GM23248 (cell line): Measurements from ENCODE around the gene IFI44. TPM values are rescaled to one million over a fixed set of nuclear protein-coding genes. Genes with fewer than 3 reads are reported as not detected.

Experiments used
- DNase-seq: peaks from one replicate; pipeline ENCODE4 v3.0.0-alpha.2; 2015
- H2AFZ ChIP-seq: fragments of 200-600 bp; sonication (generic); 2 replicates; pipeline ENCODE4 v1.6.1; 2016; ENCODE audit warnings: antibody characterized with exemption
- H3F3A ChIP-seq: fragments of 200-600 bp; sonication (generic); 2 replicates; pipeline ENCODE4 v1.6.1; 2016; ENCODE audit warnings: mild to moderate bottlenecking, antibody characterized with exemption, mixed run types; ENCODE audit not compliant: insufficient read depth
- H3K27ac ChIP-seq: fragments of 200-600 bp; sonication (generic); 2 replicates; pipeline ENCODE4 v1.5.1; 2016; ENCODE audit warnings: mild to moderate bottlenecking
- H3K27me3 ChIP-seq: fragments of 200-600 bp; sonication (generic); replicated peaks from 2 replicates; pipeline ENCODE4 v1.6.1; 2016; ENCODE audit warnings: mild to moderate bottlenecking; ENCODE audit not compliant: insufficient read depth
- H3K36me3 ChIP-seq: fragments of 200-600 bp; sonication (generic); 2 replicates; pipeline ENCODE4 v1.6.1; 2016; ENCODE audit warnings: low read depth, mild to moderate bottlenecking
- H3K4me1 ChIP-seq: fragments of 200-600 bp; sonication (generic); 2 replicates; pipeline ENCODE4 v1.6.1; 2016; ENCODE audit warnings: mild to moderate bottlenecking; ENCODE audit not compliant: insufficient read depth
- H3K4me2 ChIP-seq: fragments of 200-600 bp; sonication (generic); one replicate; pipeline ENCODE4 v1.6.1; 2016; ENCODE audit warnings: mild to moderate bottlenecking; ENCODE audit not compliant: unreplicated experiment
- H3K4me3 ChIP-seq: fragments of 200-600 bp; sonication (generic); 2 replicates; pipeline ENCODE4 v1.5.1; 2016; ENCODE audit warnings: mild to moderate bottlenecking
- H3K79me2 ChIP-seq: fragments of 200-600 bp; sonication (generic); 2 replicates; pipeline ENCODE4 v1.6.1; 2016; ENCODE audit warnings: mild to moderate bottlenecking; ENCODE audit not compliant: insufficient read depth
- H3K9ac ChIP-seq: fragments of 200-600 bp; sonication (generic); 2 replicates; pipeline ENCODE4 v1.6.1; 2016; ENCODE audit warnings: mild to moderate bottlenecking
- H3K9me2 ChIP-seq: fragments of 200-600 bp; sonication (generic); 2 replicates; pipeline ENCODE4 v1.6.1; 2016; ENCODE audit warnings: mixed run types, mild to moderate bottlenecking, moderate library complexity; ENCODE audit not compliant: insufficient read depth
- H3K9me3 ChIP-seq: fragments of 200-600 bp; sonication (generic); one replicate; pipeline ENCODE4 v1.6.1; 2017; ENCODE audit warnings: low read depth
- H4K20me1 ChIP-seq: fragments of 200-600 bp; sonication (generic); 2 replicates; pipeline ENCODE4 v1.6.0; 2016; ENCODE audit not compliant: insufficient read depth
- EZH2 ChIP-seq: fragments of 200-600 bp; sonication (generic); IDR thresholded peaks from 2 replicates; pipeline ENCODE4 v1.6.1; 2018; ENCODE audit warnings: antibody characterized with exemption, mild to moderate bottlenecking; ENCODE audit not compliant: insufficient read depth, poor library complexity, severe bottlenecking
- EZH2phosphoT487 ChIP-seq: fragments of 200-600 bp; sonication (generic); IDR thresholded peaks from 2 replicates; pipeline ENCODE4 v1.6.1; 2018; ENCODE audit warnings: antibody characterized with exemption, moderate library complexity, mild to moderate bottlenecking, low read depth; ENCODE audit not compliant: insufficient read depth
- WGBS, 2 experiments: methylation state at CpG; one replicate each; pipeline ENCODE4 v1.1.6; 2015 to 2017; ENCODE audit warnings: low lambda C conversion rate in 2 of 2, low coverage in 1 of 2; ENCODE audit errors: missing lambda C conversion rate in 2 of 2; 5-methylcytosine and 5-hydroxymethylcytosine counted together
- in situ Hi-C: fragments of 300-500 bp; cut with MboI; formaldehyde crosslinking; loops from 2 replicates; pipeline ENCODE4 v1.15.0; 2020
- polyA plus RNA-seq: library from polyadenylated mRNA; unstranded; fragments of >200 nt; fragmentation: Nextera tagmentation; extraction: Ambion mirVana; gene quantifications from 2 replicates; pipeline ENCODE4 v1.2.1, GENCODE V29; 2016
- total RNA-seq: library from RNA; depleted of rRNA; stranded (reverse); fragments of >200 nt; shearing (Covaris generic); gene quantifications from 2 replicates; pipeline ENCODE4 v1.2.3, GENCODE V29; 2014; rRNA removed

The IFI44 gene, protein sequence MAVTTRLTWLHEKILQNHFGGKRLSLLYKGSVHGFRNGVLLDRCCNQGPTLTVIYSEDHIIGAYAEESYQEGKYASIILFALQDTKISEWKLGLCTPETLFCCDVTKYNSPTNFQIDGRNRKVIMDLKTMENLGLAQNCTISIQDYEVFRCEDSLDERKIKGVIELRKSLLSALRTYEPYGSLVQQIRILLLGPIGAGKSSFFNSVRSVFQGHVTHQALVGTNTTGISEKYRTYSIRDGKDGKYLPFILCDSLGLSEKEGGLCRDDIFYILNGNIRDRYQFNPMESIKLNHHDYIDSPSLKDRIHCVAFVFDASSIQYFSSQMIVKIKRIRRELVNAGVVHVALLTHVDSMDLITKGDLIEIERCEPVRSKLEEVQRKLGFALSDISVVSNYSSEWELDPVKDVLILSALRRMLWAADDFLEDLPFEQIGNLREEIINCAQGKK
- total RNA-seq (3.7 and 4.3 TPM in 2 replicates), polyA plus RNA-seq (0.86 and 1.3 TPM in 2 replicates)

DNA sequence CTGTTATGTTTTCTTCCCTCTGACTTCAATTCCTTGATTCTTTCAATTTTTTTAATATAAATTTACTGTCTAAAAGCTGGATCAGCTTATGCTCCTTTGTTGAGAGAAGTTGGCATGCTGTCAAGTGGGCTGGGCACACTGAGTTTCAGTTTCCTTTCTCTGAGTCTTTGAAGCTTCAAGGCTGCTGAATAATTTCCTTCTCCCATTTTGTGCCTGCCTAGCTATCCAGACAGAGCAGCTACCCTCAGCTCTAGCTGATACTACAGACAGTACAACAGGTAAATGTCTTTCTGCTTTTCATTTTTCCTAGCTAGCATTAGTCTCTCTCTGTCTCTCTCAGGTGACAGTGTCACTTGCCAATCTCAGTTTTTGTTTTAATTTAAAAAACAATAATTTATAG lies at the start of gene IFI44:
Gene IFI44, plus strand, starts transcription at position 204 of the 400 bp plus-strand sequence. CDS start 365 bp downstream, outside the sequence.
- DNase-seq: peak; percentile 90
- Histone ChIP-seq H4K20me1 (no peaks in the 10 kb centered on the region), H3K27me3 (no peaks in the 10 kb centered on the region), H3F3A (no peaks in the 10 kb centered on the region), H3K79me2 (no peaks in the 10 kb centered on the region), H3K4me1 (no peaks in the 10 kb centered on the region), H2AFZ (peak within 1 kb of the TSS; percentile 78), H3K27ac (peak within 1 kb of the TSS; percentile 28; the same call in 1 of the 2 replicates), H3K4me3 (peak within 1 kb of the TSS; percentile 56), H3K9me3 (no peaks in the 10 kb centered on the region), H3K9me2 (no peaks in the 10 kb centered on the region), H3K36me3 (no peaks in the 10 kb centered on the region), H3K9ac (peak within 1 kb of the TSS; percentile 57), H3K4me2 (peak within 1 kb of the TSS; percentile 92)
- in situ Hi-C loops: no loop called here
- TF ChIP-seq EZH2 (no peak), EZH2phosphoT487 (no peak)

DNA sequence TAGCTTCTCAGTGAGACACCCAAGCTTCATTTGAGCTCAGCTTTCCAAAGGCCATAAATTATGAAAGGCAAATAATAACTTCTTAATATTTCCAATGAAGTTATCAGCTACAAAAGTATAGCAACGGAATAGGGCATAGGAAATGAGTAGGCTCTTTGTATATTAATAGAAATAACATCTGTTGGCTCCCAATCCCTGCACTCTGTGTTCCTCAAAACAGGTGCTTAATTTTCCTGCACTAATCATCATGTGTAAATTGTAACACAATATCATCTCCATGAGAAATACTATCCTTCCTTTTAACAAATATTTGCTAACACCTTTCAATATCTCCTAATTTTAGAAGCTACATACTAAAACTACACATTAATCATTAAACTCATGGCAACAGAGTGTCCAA lies 48.6 kb upstream of the IFI44 start:
- no peak overlapping the region for H3K4me2 ChIP-seq
- in situ Hi-C loops: no loop called here
- TF ChIP-seq EZH2phosphoT487: no peak
- TF ChIP-seq EZH2: no peak
- no peaks in the 10 kb centered on the region for H3K27me3 ChIP-seq
- H3K27ac ChIP-seq: no peak overlapping the region
- no peaks in the 10 kb centered on the region for H4K20me1 ChIP-seq
- no peaks in the 10 kb centered on the region for H3F3A ChIP-seq
- no peak overlapping the region for H3K9ac ChIP-seq
- H2AFZ ChIP-seq: no peak overlapping the region
- H3K36me3 ChIP-seq: no peaks in the 10 kb centered on the region
- no peak for DNase-seq
- no peak overlapping the region for H3K4me3 ChIP-seq
- H3K9me3 ChIP-seq: no peaks in the 10 kb centered on the region
- H3K4me1 ChIP-seq: no peaks in the 10 kb centered on the region
- no peaks in the 10 kb centered on the region for H3K9me2 ChIP-seq
- H3K79me2 ChIP-seq: no peaks in the 10 kb centered on the region
- 90 to 95% methylated on average over 1 of the region's 1 CpG for WGBS, 2 experiments

DNA sequence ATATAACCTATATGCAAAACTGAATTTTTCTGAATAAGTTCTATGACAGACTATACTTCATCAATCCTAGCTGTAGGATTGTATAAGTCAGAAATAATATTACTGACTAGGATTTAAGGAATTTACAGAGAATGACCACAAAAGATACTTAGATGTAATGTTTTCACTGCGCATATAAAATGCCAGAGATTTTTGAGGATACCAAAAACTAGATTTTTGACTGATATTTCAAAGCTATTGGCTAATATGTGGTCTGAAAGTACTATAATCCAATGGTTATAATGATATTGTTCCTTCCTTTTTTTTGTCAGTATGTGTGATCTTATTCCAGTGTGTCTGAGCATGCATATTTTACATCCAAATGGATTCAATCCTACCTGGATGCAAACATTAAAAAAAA lies 46.4 kb upstream of the IFI44 start:
- 83 to 87% methylated on average over 1 of the region's 1 CpG for WGBS, 2 experiments
- no peak overlapping the region for H3K27ac ChIP-seq
- H3K9me3 ChIP-seq: no peaks in the 10 kb centered on the region
- no peak overlapping the region for H2AFZ ChIP-seq
- no peak overlapping the region for H3K4me2 ChIP-seq
- no peak overlapping the region for H3K9ac ChIP-seq
- TF ChIP-seq EZH2 (no peak), EZH2phosphoT487 (no peak)
- H3K4me1 ChIP-seq: no peaks in the 10 kb centered on the region
- H3K36me3 ChIP-seq: no peaks in the 10 kb centered on the region
- H3K79me2 ChIP-seq: no peaks in the 10 kb centered on the region
- in situ Hi-C loops: no loop called here
- H3K27me3 ChIP-seq: no peaks in the 10 kb centered on the region
- no peaks in the 10 kb centered on the region for H4K20me1 ChIP-seq
- no peak overlapping the region for H3K4me3 ChIP-seq
- no peaks in the 10 kb centered on the region for H3F3A ChIP-seq
- H3K9me2 ChIP-seq: no peaks in the 10 kb centered on the region
- DNase-seq: no peak

DNA sequence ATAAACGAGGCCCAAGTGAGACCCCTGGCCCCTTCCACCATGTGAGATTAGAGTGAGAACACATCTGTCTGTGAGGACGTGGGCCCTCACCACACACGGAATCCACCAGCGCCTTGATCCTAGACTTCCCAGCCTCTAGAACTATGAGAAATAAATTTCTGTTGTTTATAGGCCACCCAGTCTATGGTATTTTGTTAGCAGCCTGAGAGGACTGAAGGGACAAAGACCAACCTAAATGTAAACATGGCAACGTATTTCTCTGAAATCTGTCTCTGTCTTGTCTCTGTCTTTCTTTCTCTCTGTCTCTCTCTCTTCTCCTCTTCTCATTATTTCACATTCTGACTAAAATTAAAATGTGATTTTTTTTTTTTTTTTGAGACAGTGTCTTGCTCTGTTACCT lies 45.0 kb upstream of the IFI44 start:
- Histone ChIP-seq H3K4me2 (no peak overlapping the region), H3K4me1 (no peaks in the 10 kb centered on the region), H3F3A (no peaks in the 10 kb centered on the region), H3K36me3 (no peaks in the 10 kb centered on the region), H4K20me1 (no peaks in the 10 kb centered on the region), H3K9me2 (no peaks in the 10 kb centered on the region), H3K27ac (no peak overlapping the region), H3K9ac (no peak overlapping the region), H3K27me3 (no peaks in the 10 kb centered on the region), H2AFZ (no peak overlapping the region), H3K9me3 (no peaks in the 10 kb centered on the region), H3K79me2 (no peaks in the 10 kb centered on the region), H3K4me3 (no peak overlapping the region)
- WGBS, 2 experiments: 91 to 92% methylated on average over 5 of the region's 5 CpGs
- no peak for DNase-seq
- no peak for TF ChIP-seq EZH2phosphoT487
- no peak for TF ChIP-seq EZH2
- in situ Hi-C loops: loop anchor here (5.0 kb wide), 1 partner anchor 462 kb away; no protein-coding TSS in a partner anchor
